HCT116 (cell line): Measurements from ENCODE around the gene GALNT6. TPM values are rescaled to one million over a fixed set of nuclear protein-coding genes. Genes with fewer than 3 reads are reported as not detected.

Source experiments
- ATAC-seq: fragments of 200-7000 bp; cut with Tn5 transposase; 2 replicates; pipeline ENCODE4 v1.9.1; 2020; ENCODE audit warnings: mild to moderate bottlenecking, moderate library complexity
- BruUV-seq: library from RNA; stranded (reverse); fragments of 400-500 nt; replicated peaks from 2 replicates; lab custom pipeline; 2021; lab: Mats Ljungman, UMichigan
- CTCF ChIA-PET: fragments of 300-600 bp; sonication (Branson Sonifier 250); formaldehyde crosslinking; loops from one replicate; lab custom pipeline; 2021; ENCODE audit warnings: antibody characterized with exemption; lab: Charles Lee
- POLR2A ChIA-PET: fragments of 300-600, 350-600 bp; sonication (Branson Sonifier 250); formaldehyde crosslinking; loops from one replicate; lab custom pipeline; 2021; ENCODE audit warnings: antibody characterized with exemption; lab: Charles Lee
- RAD21 ChIA-PET, 2 experiments: fragments of 300-600 bp; sonication (Branson Sonifier 250); formaldehyde crosslinking; loops; one replicate each; lab custom pipeline; 2023; ENCODE audit warnings: low total read pairs in 2 of 2; ENCODE audit not compliant: uncharacterized antibody in 2 of 2, unreplicated experiment in 2 of 2, low non-redundant PET in 1 of 2; lab: Charles Lee
- DNase-seq: peaks from one replicate; pipeline ENCODE4 v3.0.0-alpha.2; 2010; ENCODE audit warnings: low read depth, low spot score
- H2AFZ ChIP-seq: fragments of 200-600 bp; shearing (Covaris generic), sonication (generic); 2 replicates; pipeline ENCODE4 v1.6.1; 2017; ENCODE audit warnings: low read depth, mixed run types, mixed read lengths, antibody characterized with exemption, low read length; ENCODE audit not compliant: poor library complexity, severe bottlenecking
- H3K27ac ChIP-seq: 2 replicates; pipeline ENCODE4 v1.5.1; 2012; ENCODE audit warnings: low read depth, low read length
- H3K27me3 ChIP-seq: fragments of 200-600 bp; sonication (generic); 2 replicates; pipeline ENCODE4 v1.6.1; 2016; ENCODE audit warnings: mixed run types, low read length, mixed read lengths; ENCODE audit not compliant: insufficient read depth
- H3K36me3 ChIP-seq, 2 experiments: fragments of 200-500 bp in 1 of 2; fragments of 200-600 bp in 1 of 2; sonication (Bioruptor generic) in 1 of 2; sonication (generic) in 1 of 2; 2 replicates each; pipeline versions ENCODE4 v1.5.1 to v1.6.1; 2014 to 2016; ENCODE audit warnings: low read length in 2 of 2, inconsistent platforms in 1 of 2, mixed read lengths in 1 of 2, mixed run types in 1 of 2; ENCODE audit not compliant: insufficient read depth in 2 of 2, control insufficient read depth in 1 of 2
- H3K4me1 ChIP-seq, 2 experiments: fragments of 200-600 bp in 1 of 2; sonication (generic) in 1 of 2; 2 replicates each; pipeline versions ENCODE4 v1.5.1 to v1.6.1; 2012 to 2017; ENCODE audit warnings: low read length in 2 of 2, inconsistent platforms in 1 of 2, mild to moderate bottlenecking in 1 of 2, mixed read lengths in 1 of 2, mixed run types in 1 of 2, moderate library complexity in 1 of 2; ENCODE audit not compliant: insufficient read depth in 2 of 2, control insufficient read depth in 1 of 2
- H3K4me2 ChIP-seq: fragments of 200-600 bp; sonication (generic); 2 replicates; pipeline ENCODE4 v1.6.1; 2017; ENCODE audit warnings: mixed run types, low read length, mixed read lengths
- H3K4me3 ChIP-seq, 2 experiments: fragments of 200-600 bp in 1 of 2; sonication (generic) in 1 of 2; replicated peaks in 1 of 2; 2 replicates each; pipeline ENCODE4 v1.5.1; 2011 to 2016; ENCODE audit warnings: low read length in 2 of 2, control low read depth in 1 of 2, low read depth in 1 of 2, mild to moderate bottlenecking in 1 of 2, mixed read lengths in 1 of 2, mixed run types in 1 of 2
- H3K79me2 ChIP-seq: fragments of 200-600 bp; sonication (generic); 2 replicates; pipeline ENCODE4 v1.6.1; 2017; ENCODE audit warnings: mild to moderate bottlenecking, mixed run types, low read length, moderate library complexity, mixed read lengths; ENCODE audit not compliant: insufficient read depth
- H3K9ac ChIP-seq: fragments of 200-600 bp; sonication (generic); 2 replicates; pipeline ENCODE4 v1.6.1; 2016; ENCODE audit warnings: low read length, mixed read lengths
- H3K9me2 ChIP-seq: fragments of 200-600 bp; sonication (generic), shearing (Covaris generic); 2 replicates; pipeline ENCODE4 v1.6.1; 2017; ENCODE audit warnings: mixed run types, mild to moderate bottlenecking, moderate library complexity; ENCODE audit not compliant: insufficient read depth
- H3K9me3 ChIP-seq, 2 experiments: fragments of 200-500 bp in 1 of 2; fragments of 200-600 bp in 1 of 2; sonication (Bioruptor generic) in 1 of 2; sonication (generic) in 1 of 2; 2 replicates each; pipeline ENCODE4 v1.6.1; 2014 to 2017; ENCODE audit warnings: low read length in 2 of 2, mixed read lengths in 2 of 2, inconsistent platforms in 1 of 2, low read depth in 1 of 2, mild to moderate bottlenecking in 1 of 2, mixed run types in 1 of 2, moderate library complexity in 1 of 2; ENCODE audit not compliant: control insufficient read depth in 1 of 2, insufficient read depth in 1 of 2
- H4K20me1 ChIP-seq: fragments of 200-600 bp; sonication (generic), shearing (Covaris generic); 2 replicates; pipeline ENCODE4 v1.6.1; 2017; ENCODE audit warnings: mixed run types, mild to moderate bottlenecking, moderate library complexity; ENCODE audit not compliant: insufficient read depth
- EGR1 ChIP-seq: IDR thresholded peaks from 2 replicates; pipeline ENCODE4 v1.6.1; 2012; ENCODE audit warnings: low read depth
- ELF1 ChIP-seq: IDR thresholded peaks from 2 replicates; pipeline ENCODE4 v1.6.1; 2012; ENCODE audit warnings: low read depth, borderline replicate concordance
- FOSL1 ChIP-seq: IDR thresholded peaks from 2 replicates; pipeline ENCODE4 v1.6.1; 2012; ENCODE audit warnings: low read depth
- RAD21 ChIP-seq: IDR thresholded peaks from 2 replicates; pipeline ENCODE4 v1.6.1; 2012; ENCODE audit warnings: low read depth, mild to moderate bottlenecking
- SRF ChIP-seq: IDR thresholded peaks from 2 replicates; pipeline ENCODE4 v1.6.1; 2012; ENCODE audit warnings: low read depth
- YY1 ChIP-seq: IDR thresholded peaks from 2 replicates; pipeline ENCODE4 v1.6.1; 2011; ENCODE audit warnings: low read length, low read depth, moderate library complexity, mild to moderate bottlenecking; ENCODE audit not compliant: insufficient replicate concordance; ENCODE audit errors: extremely low read depth
- intact Hi-C: fragments of 100-400 bp; cut with micrococcal nuclease; formaldehyde crosslinking; loops from 2 replicates; pipeline ENCODE4 v1.10.0; 2022
- total RNA-seq: library from RNA; stranded (reverse); gene quantifications from one replicate; pipeline ENCODE4 v1.2.1, GENCODE V29; 2021; ENCODE audit not compliant: unreplicated experiment
- TF ChIP-seq, protein P1 (sequence below): IDR thresholded peaks from 2 replicates; pipeline ENCODE4 v1.6.1; 2011; ENCODE audit warnings: mild to moderate bottlenecking, low read length, moderate library complexity; ENCODE audit not compliant: insufficient replicate concordance; ENCODE audit errors: extremely low read depth
- TF ChIP-seq, protein P2 (sequence below), 3 experiments: fragments of 200-600 bp in 1 of 3; sonication (generic) in 1 of 3; IDR thresholded peaks in 2 of 3; conservative IDR thresholded peaks in 1 of 3; 2 replicates each; pipeline ENCODE4 v1.5.1; 2012 to 2017; ENCODE audit warnings: low read depth in 2 of 3, low read length in 2 of 3, antibody characterized with exemption in 1 of 3, borderline replicate concordance in 1 of 3, control low read depth in 1 of 3, mild to moderate bottlenecking in 1 of 3, mixed read lengths in 1 of 3, mixed run types in 1 of 3, moderate library complexity in 1 of 3; ENCODE audit not compliant: insufficient read depth in 1 of 3

Gene GALNT6
- total RNA-seq, 1 experiment from 2014 or later: 16.4 TPM

DNA sequence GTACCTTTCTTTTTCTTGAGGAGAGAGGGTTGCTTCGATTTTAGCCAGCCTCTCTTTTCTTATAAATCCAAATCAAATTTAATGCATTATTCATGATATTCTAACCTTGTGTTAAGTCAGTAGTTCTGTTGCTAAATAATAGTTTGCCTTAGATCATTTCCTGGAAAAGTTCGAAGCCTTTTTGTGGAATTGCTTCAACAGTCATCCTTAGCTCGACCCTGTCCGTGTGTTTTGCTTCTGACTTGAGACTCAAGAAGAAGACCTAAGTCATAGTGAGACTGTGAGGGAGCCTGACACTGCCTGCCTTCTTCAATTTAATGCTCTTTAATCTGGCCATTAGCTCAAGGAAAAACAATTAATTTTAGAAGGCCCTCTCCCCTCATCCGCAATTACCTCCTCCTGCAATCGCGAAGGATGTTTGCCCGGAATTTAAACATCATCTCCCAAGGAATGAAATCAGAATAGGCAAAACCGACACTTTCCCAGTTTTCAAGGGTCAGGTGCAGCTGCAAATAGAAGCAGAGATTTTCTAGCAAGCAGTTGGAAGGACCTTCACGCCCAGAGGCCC lies 33.0 kb upstream of the GALNT6 start:
- intact Hi-C loops: no loop called here
- ChIA-PET RAD21 (interaction anchor here in 1 of 2 experiments (0.7 kb wide), 1 partner anchor 201 kb away, joined by 3 read pairs; no protein-coding TSS in a partner anchor), POLR2A (no interaction called here), CTCF (interaction anchor here (1.2 to 5.5 kb wide), 3 partner anchors 108 to 400 kb away, joined by 5 to 54 read pairs (median 6); no protein-coding TSS in a partner anchor)
- Histone ChIP-seq H3K9me3 (no peaks in the 10 kb centered on the region), H3K27me3 (no peaks in the 10 kb centered on the region), H3K36me3 (no peaks in the 10 kb centered on the region), H3K79me2 (no peaks in the 10 kb centered on the region), H4K20me1 (no peaks in the 10 kb centered on the region), H3K4me2 (peak overlapping the region; percentile 67; the same call in 1 of the 2 replicates), H3K9me2 (no peaks in the 10 kb centered on the region), H3K4me1 (peaks cover 7 to 9% of the 10 kb centered on the region in 2 experiments; a peak in 2 of 4 replicates), H3K9ac (no peak overlapping the region), H3K27ac (no peak overlapping the region), H2AFZ (peak overlapping the region; percentile 50), H3K4me3 (peak overlapping the region in 1 of 2 experiments; percentile 51; a peak in 1 of 4 replicates)
- no peak for DNase-seq
- ATAC-seq: no peak
- TF ChIP-seq YY1 (no peak), FOSL1 (no peak), ELF1 (no peak), SRF (no peak), EGR1 (no peak)
- no TSS peak for BruUV-seq

DNA sequence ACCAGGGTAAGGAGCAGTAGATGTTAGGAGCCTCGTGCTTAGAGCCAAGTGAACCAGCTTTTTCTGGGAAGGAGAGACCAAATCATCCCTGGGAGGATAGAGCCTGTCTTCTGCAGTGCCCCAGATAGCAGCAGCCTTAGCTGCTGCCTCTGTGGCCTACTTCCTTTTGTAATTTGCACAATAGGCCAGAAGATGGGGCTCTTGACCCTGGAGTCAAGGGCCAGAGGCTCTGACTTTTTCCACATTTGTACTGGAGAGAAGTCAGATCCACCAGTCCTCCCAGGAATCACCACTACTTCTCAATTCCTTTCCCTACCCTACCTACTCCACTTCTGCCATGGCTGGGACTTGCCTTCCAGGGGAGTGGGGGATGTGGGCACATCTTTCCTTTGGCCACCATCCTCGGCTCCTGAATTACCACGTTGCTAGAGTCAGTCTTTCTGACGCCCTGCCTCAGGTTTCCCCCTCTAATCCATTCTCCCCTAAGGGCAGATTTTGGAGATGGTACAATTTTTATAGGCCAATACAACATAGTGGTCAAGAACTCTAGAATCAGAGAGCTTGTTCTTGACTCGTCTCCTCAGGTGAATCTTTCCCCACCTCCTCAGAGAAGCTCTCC lies 30.2 kb upstream of the GALNT6 start:
- intact Hi-C loops: loop anchor here (1.0 to 2.0 kb wide), 6 partner anchors 111 to 559 kb away; a partner anchor contains a TSS
- no TSS peak for BruUV-seq

More for the DNA sequence above, 30.2 kb upstream of the GALNT6 start:
- H3K9me2 ChIP-seq: no peaks in the 10 kb centered on the region
- ATAC-seq (peak; percentile 49), DNase-seq (peak; percentile 59)
- peaks cover 7 to 9% of the 10 kb centered on the region in 2 experiments; a peak in 2 of 4 replicates for H3K4me1 ChIP-seq
- TF ChIP-seq RAD21 (peak; percentile 93), YY1 (peak; percentile 9), SRF (no peak), ELF1 (no peak)
- TF ChIP-seq, protein P1, sequence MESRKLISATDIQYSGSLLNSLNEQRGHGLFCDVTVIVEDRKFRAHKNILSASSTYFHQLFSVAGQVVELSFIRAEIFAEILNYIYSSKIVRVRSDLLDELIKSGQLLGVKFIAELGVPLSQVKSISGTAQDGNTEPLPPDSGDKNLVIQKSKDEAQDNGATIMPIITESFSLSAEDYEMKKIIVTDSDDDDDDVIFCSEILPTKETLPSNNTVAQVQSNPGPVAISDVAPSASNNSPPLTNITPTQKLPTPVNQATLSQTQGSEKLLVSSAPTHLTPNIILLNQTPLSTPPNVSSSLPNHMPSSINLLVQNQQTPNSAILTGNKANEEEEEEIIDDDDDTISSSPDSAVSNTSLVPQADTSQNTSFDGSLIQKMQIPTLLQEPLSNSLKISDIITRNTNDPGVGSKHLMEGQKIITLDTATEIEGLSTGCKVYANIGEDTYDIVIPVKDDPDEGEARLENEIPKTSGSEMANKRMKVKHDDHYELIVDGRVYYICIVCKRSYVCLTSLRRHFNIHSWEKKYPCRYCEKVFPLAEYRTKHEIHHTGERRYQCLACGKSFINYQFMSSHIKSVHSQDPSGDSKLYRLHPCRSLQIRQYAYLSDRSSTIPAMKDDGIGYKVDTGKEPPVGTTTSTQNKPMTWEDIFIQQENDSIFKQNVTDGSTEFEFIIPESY: no peak
- TF ChIP-seq, protein P2, sequence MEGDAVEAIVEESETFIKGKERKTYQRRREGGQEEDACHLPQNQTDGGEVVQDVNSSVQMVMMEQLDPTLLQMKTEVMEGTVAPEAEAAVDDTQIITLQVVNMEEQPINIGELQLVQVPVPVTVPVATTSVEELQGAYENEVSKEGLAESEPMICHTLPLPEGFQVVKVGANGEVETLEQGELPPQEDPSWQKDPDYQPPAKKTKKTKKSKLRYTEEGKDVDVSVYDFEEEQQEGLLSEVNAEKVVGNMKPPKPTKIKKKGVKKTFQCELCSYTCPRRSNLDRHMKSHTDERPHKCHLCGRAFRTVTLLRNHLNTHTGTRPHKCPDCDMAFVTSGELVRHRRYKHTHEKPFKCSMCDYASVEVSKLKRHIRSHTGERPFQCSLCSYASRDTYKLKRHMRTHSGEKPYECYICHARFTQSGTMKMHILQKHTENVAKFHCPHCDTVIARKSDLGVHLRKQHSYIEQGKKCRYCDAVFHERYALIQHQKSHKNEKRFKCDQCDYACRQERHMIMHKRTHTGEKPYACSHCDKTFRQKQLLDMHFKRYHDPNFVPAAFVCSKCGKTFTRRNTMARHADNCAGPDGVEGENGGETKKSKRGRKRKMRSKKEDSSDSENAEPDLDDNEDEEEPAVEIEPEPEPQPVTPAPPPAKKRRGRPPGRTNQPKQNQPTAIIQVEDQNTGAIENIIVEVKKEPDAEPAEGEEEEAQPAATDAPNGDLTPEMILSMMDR (IDR thresholded peaks at IDR 0.05 in 2 of 3, conservative IDR thresholded peaks at IDR 0.05 in 1 of 3; ENCODE audit: borderline replicate concordance in 1 of 3, insufficient read depth in 1 of 3, low read depth in 2 of 3, low read length in 2 of 3): peak; percentile 64 to 83 (median 72)
- H3K79me2 ChIP-seq: no peaks in the 10 kb centered on the region
- ChIA-PET POLR2A (interaction anchor here (1.6 kb wide), 1 partner anchor 402 kb away, joined by 3 read pairs; no protein-coding TSS in a partner anchor), RAD21 (interaction anchor here (0.9 to 1.6 kb wide), 5 partner anchors 30 to 454 kb away, joined by 3 to 4 read pairs (median 4); partner anchors contain the start of gene GALNT6 (in 1 of the 2)), CTCF (interaction anchor here (0.6 to 5.5 kb wide), 18 partner anchors 10 to 819 kb away, joined by 3 to 55 read pairs (median 4); partner anchors contain the start of gene ATF1)
- H3K4me3 ChIP-seq: no peak overlapping the region
- H3K9ac ChIP-seq: no peak overlapping the region
- H4K20me1 ChIP-seq: no peaks in the 10 kb centered on the region
- H3K27me3 ChIP-seq: no peaks in the 10 kb centered on the region
- H3K4me2 ChIP-seq: no peak overlapping the region
- no peak overlapping the region for H3K27ac ChIP-seq
- H3K9me3 ChIP-seq: no peaks in the 10 kb centered on the region
- H3K36me3 ChIP-seq: no peaks in the 10 kb centered on the region
- H2AFZ ChIP-seq: no peak overlapping the region
